Esophagus muscularis mucosa (tissue), 4 donors: Measurements from ENCODE around the gene PAM16. TPM values are rescaled to one million over a fixed set of nuclear protein-coding genes. Genes with fewer than 3 reads are reported as not detected.
"Not testable (repeated sequence)": the region's sequence is repeated elsewhere in the genome, so short reads cannot be mapped to it uniquely, and the experiment has no call there.

Experiments
- DNase-seq: peaks from one replicate; pipeline ENCODE4 v3.0.0-alpha.2; 2017; ENCODE audit errors: extremely low spot score
- H3K27ac ChIP-seq, 4 donors: fragments of 200-600 bp; sonication (generic); replicated peaks in 1 of 4; 1 replicate in 3 of 4; 2 replicates in 1 of 4; pipeline ENCODE4 v1.5.1; 2016 to 2019; ENCODE audit warnings: mild to moderate bottlenecking in 1 of 4
- H3K27me3 ChIP-seq, 4 donors: fragments of 200-600 bp; sonication (generic); one replicate each; pipeline versions ENCODE4 v1.5.1 to v1.6.0; 2016 to 2019
- H3K36me3 ChIP-seq, 4 donors: fragments of 200-600 bp; sonication (generic); one replicate each; pipeline ENCODE4 v1.5.1; 2016 to 2019
- H3K4me1 ChIP-seq, 4 donors: fragments of 200-600 bp; sonication (generic); one replicate each; pipeline ENCODE4 v1.5.1; 2016 to 2019
- H3K4me3 ChIP-seq, 4 donors: fragments of 200-600 bp; sonication (generic); 1 replicate in 2 of 4; 2 replicates in 2 of 4; pipeline ENCODE4 v1.5.1; 2016 to 2019; ENCODE audit warnings: mild to moderate bottlenecking in 4 of 4, moderate library complexity in 1 of 4
- H3K9me3 ChIP-seq, 4 donors: fragments of 200-600 bp; sonication (generic); 1 replicate in 3 of 4; 2 replicates in 1 of 4; pipeline ENCODE4 v1.5.1; 2016 to 2019
- CTCF ChIP-seq, 3 experiments: fragments of 200-600 bp in 2 of 3; fragments of 450-650 bp in 1 of 3; sonication (generic) in 2 of 3; IDR thresholded peaks; one replicate each; pipeline ENCODE4 v1.5.1; 2017 to 2019; ENCODE audit warnings: antibody characterized with exemption in 3 of 3, mild to moderate bottlenecking in 2 of 3, moderate library complexity in 1 of 3
- EP300 ChIP-seq: sonication (generic); formaldehyde crosslinking; IDR thresholded peaks from one replicate; pipeline ENCODE4 v1.6.1; 2017; ENCODE audit warnings: antibody characterized with exemption
- POLR2A ChIP-seq: fragments of 450-650 bp; IDR thresholded peaks from one replicate; pipeline ENCODE4 v1.6.1; 2017; ENCODE audit warnings: antibody characterized with exemption, moderate library complexity, mild to moderate bottlenecking, low read depth
- POLR2AphosphoS5 ChIP-seq, 2 donors: sonication (generic); formaldehyde crosslinking; IDR thresholded peaks; one replicate each; pipeline ENCODE4 v1.6.1; 2017; ENCODE audit warnings: antibody characterized with exemption in 2 of 2
- WGBS: methylation state at CpG from one replicate; pipeline ENCODE4 v1.1.5; 2018; 5-methylcytosine and 5-hydroxymethylcytosine counted together
- intact Hi-C: fragments of 100-400 bp; cut with DNase I; formaldehyde crosslinking; loops from one replicate; pipeline ENCODE4 v1.15.1; 2023
- total RNA-seq, 4 donors: library from RNA; depleted of rRNA; stranded (reverse); fragments of >200 nt; gene quantifications; one replicate each; pipeline versions ENCODE4 v1.1.0 to v1.2.1, GENCODE V29; 2016

PAM16 gene
- total RNA-seq, 4 donors from 2014 or later, result 24.5 to 44.1 (median 40.2) TPM

- Histone ChIP-seq H3K4me1 (peaks cover 14 to 41% (median 30%) of the 10 kb centered on the region in 4 donors), H3K9me3 (no peaks in the 10 kb centered on the region), H3K27me3 (no peaks in the 10 kb centered on the region), H3K36me3 (peaks cover 11 to 91% (median 84%) of the 10 kb centered on the region in 4 donors), H3K27ac (no peak overlapping the region), H3K4me3 (no peak overlapping the region)
- DNase-seq, result no peak
- WGBS, result 87% methylated on average over 25 of the region's 41 CpGs
- TF ChIP-seq POLR2A, result no peak
- no peak for TF ChIP-seq POLR2AphosphoS5 (IDR thresholded peaks at IDR 0.05)
- no peak for TF ChIP-seq EP300
- TF ChIP-seq CTCF (IDR thresholded peaks at IDR 0.05), result no peak
- intact Hi-C loops, result no loop called here
These were observed 14.2 kb downstream of the PAM16 start for GRCh38 chr16:4336701-4337539.

GRCh38 chr16:4334724-4335495, 16.2 kb downstream of the PAM16 start:
- intact Hi-C loops, result no loop called here
- no peak for DNase-seq
- Histone ChIP-seq H3K36me3 (peaks cover 11 to 77% (median 73%) of the 10 kb centered on the region in 4 donors), H3K4me3 (no peak overlapping the region), H3K27ac (no peak overlapping the region), H3K27me3 (no peaks in the 10 kb centered on the region), H3K4me1 (peaks cover 19 to 39% (median 26%) of the 10 kb centered on the region in 4 donors), H3K9me3 (no peaks in the 10 kb centered on the region)
- 86% methylated on average over 27 of the region's 32 CpGs for WGBS
- TF ChIP-seq EP300 (no peak), POLR2A (no peak), CTCF (IDR thresholded peaks at IDR 0.05) (no peak), POLR2AphosphoS5 (IDR thresholded peaks at IDR 0.05) (no peak)

GRCh38 chr16:4333714-4334113, 17.4 kb downstream of the PAM16 start:
- H3K4me3 ChIP-seq, H3K9me3 ChIP-seq, H3K27ac ChIP-seq, intact Hi-C loops, H3K27me3 ChIP-seq, DNase-seq: not testable (repeated sequence)
- WGBS, result 98% methylated on average over 9 of the region's 9 CpGs
- Histone ChIP-seq H3K4me1 (peaks cover 19 to 42% (median 29%) of the 10 kb centered on the region in 4 donors), H3K36me3 (peaks cover 11 to 65% (median 65%) of the 10 kb centered on the region in 4 donors)

DNA sequence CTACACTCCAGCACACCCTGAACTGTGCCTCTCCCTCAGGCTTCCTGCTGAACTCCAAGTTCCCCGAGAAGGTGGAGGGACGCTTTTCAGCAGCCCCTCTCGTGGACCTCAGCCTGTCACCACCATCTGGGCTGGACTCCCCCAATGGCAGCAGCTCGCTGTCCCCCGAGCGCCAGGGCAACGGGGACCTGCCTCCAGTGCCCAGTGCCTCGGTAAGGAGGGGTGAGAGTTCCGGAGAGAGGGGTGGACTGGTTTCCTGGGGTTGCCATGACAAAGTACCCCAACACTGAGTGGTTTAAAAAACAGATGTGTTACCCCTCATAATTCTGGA, 17.8 kb downstream of the PAM16 start:
- no peak for DNase-seq
- H3K9me3 ChIP-seq, result no peaks in the 10 kb centered on the region
- TF ChIP-seq POLR2AphosphoS5 (IDR thresholded peaks at IDR 0.05) (no peak), EP300 (no peak), CTCF (IDR thresholded peaks at IDR 0.05) (no peak), POLR2A (no peak)
- intact Hi-C loops, result no loop called here
- no peaks in the 10 kb centered on the region for H3K27me3 ChIP-seq
- 89% methylated on average over 3 of the region's 9 CpGs for WGBS
- no peak overlapping the region for H3K4me3 ChIP-seq
- peaks cover 11 to 61% (median 60%) of the 10 kb centered on the region in 4 donors for H3K36me3 ChIP-seq
- H3K4me1 ChIP-seq, result peaks cover 23 to 42% (median 33%) of the 10 kb centered on the region in 4 donors
- H3K27ac ChIP-seq, result no peak overlapping the region

DNA sequence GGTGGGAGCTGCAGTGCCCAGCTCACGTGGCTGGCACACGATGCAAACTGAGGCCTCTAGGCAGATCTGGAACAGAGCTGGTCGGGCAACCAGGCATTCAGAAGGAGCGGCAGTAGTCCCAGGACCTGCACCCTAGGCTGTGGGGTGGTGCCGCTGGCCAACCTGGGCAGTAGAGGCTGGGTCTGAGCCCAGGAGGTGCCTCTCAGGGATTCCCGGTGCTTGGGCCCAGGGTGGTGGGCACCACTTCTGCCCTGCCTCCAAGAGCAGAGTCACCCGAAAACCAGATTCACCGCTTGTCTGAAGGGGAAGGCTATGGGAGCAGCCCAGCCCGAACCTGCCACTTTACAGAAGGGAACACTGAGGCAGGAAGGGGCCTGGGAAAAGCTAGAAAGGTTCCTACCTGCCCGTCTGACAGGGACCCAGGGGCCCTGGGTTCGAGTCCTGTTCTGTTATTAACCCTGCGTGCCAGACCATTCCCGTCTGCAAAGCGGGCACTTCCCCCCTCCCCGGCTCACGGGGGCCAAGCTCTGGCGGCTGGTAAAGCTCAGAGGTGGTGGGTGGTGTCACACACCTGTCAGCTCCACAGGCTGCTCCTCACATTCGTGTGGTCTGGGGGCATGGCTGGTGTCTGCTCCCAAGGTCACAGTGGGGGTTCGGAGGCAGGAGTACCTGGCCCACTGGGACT, 18.4 kb downstream of the PAM16 start:
- 86% methylated on average over 7 of the region's 19 CpGs for WGBS
- Histone ChIP-seq H3K27ac (no peak overlapping the region), H3K27me3 (no peaks in the 10 kb centered on the region), H3K4me1 (peaks cover 27 to 42% (median 38%) of the 10 kb centered on the region in 4 donors), H3K9me3 (no peaks in the 10 kb centered on the region), H3K36me3 (peaks cover 11 to 56% (median 55%) of the 10 kb centered on the region in 4 donors), H3K4me3 (no peak overlapping the region)
- no peak for DNase-seq
- intact Hi-C loops, result no loop called here
- no peak for TF ChIP-seq POLR2A
- TF ChIP-seq EP300, result no peak
- no peak for TF ChIP-seq POLR2AphosphoS5 (IDR thresholded peaks at IDR 0.05)
- TF ChIP-seq CTCF (IDR thresholded peaks at IDR 0.05), result no peak
